ENCODE data around the gene PISD.
"Not testable (repeated sequence)": the region's sequence is repeated elsewhere in the genome, so short reads cannot be mapped to it uniquely, and the experiment has no call there.

Gene PISD

DNA sequence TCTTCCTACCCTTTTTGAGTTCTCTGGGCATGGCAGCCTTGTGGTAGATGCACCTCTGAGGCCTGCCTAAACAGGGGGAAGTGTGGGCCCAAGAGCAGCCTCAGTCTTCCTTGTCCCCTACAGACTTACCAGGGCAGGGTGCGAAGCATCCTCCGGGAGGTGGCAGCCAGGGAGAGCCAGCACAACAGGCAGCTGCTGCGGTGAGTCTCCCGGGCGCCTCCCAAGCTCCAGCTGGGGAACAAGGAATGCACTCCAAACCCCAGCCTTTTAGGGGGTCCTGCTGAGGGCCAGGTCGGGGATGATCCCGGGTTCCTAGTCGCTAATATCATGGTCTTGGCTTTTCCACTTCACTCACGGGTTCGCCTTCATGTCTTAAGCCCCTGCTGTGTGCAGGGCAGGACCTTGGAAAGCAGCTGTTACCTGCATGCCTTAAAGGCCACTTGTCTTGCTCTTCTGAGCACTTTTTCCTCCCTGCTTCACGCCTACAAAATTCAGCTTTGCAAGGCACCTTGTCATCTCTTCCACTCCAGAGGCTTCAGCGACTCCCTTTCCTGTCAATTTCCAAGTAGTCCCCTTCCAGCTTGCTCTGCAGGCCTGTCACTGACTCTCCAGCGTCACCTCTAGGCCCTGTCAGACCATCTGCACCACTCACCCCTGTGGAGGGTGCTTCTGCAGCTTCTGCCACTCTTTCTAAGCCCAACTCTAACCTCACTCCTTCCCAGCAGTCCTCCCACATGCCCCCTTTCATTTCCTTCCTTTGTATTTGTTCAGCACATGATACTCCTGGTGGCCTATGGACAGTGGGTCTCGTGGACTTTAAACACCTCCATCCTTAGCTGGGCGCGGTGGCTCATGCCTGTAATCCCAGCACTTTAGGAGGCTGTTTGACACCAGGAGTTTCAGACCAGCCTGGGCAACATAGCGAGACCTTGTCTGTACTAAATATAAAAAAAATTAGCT lies 57.0 kb downstream of the PISD start:
- no peak for DNase-seq

DNA sequence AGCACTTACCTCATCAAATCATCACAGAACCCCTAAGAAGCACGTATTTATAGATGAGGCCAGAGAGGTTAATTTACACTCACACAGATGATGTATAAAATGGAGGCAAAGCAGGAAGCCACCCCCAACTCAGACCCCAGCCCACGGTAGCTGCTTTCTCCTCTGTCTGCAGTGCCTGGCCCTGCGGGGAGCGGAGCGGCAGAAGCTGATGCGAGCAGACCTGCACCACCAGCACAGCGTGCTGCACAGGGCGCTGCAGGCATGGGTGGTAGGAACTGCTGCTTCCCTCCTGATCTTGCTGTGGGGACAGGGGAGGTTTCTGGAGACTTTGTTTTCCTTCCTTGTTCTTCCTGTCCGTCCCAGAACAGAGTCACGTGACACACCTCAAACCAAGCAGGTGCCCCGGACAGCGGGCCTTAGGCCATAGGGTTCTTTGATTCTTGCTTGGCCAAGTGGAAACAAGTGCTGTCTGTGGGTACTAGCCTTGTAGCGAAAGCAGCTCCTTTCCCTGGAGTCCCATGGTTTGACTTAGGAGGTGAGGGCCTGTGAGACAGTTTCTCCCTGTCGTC lies 57.8 kb downstream of the PISD start:
- DNase-seq, result no peak

DNA sequence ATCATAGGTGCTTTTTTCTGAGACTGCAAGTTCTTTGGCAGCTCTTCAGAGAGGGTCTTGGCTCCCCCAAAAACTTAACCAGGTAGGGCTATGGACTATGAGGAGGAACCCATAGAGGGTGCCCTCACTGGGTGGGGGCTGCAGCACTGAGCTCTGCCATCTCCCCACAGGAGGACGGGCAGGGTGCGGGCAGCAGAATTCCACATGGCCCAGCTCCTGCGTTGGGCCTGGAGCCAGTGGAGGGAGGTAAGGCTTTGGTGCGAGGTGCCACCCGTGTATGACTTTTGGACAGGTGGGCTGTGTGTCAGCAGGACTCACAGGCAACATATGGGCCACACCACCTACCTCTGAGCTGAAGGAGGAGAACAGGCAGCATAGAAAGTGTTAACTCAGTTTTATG lies 58.4 kb downstream of the PISD start:
- no peak for DNase-seq

DNA sequence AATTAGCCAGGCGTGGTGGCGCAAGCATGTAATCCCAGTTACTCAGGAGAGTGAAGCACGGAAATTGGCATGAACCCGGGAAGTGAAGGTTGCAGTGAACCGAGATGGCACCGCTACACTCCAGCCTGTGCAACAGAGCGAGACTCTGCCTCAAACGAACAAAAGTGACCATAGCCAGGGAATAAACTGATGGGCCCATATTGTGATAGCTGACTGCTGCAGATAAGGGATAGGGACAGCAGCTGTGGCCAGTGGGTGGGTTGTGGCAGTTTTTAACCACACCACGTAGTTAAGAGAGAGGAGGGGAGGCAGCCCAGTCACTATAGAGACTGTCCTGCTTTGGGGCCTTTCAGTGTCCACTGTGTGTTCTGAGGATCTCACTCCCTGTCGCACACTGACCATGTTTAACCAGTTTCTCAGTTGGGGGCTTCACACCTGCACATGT lies 58.9 kb downstream of the PISD start:
- DNase-seq, result no peak

DNA sequence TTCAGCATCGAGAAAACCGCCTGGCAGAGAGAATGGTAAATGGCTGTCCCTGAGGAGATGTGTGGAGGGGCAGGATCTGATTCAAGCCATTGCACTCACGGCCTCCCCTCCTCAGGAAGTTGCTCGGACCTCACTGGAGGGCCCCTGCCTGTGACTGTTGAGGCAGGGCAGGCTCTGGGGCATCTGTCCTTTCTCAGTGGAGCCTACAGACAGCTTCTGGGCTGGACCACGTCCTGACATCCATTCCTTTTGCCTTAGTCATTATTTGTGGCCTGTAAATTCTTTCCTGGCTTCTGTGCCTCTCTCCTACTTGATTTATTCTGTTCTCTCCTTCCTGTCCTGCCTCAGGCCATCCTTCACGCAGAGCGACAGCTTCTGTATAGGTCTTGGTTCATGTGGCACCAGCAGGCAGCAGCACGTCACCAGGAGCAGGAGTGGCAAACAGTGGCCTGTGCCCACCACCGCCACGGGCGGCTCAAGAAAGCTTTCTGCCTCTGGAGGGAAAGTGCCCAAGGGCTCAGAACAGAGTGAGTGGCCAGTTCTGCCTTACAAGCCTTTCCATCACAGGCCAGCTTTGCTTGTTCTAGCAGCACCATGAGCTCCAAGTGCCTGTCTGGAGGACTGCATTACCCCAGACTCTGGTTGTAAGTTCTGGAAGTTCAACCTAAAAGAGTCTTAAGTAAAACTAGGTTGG lies 59.6 kb downstream of the PISD start:
- DNase-seq, result no peak

DNA sequence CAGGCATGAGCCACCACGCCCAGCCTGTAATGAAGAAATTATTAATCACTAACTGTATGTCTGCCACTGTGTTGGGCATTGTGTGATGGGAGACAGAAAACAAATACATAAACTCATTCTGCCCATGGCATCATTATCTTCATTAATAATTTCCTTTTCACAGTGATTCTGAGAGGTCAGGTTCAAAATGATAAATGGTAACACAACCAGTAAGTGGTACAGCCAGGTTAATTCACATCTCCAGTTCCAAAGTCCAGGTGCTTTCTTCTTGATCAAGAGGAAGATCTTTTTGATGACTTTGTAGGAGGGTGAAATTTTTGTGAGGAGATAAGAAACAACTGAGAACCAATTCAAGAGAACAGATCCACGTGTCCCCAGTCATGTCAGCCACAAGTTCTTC lies 66.7 kb downstream of the PISD start:
- DNase-seq, result no peak

DNA sequence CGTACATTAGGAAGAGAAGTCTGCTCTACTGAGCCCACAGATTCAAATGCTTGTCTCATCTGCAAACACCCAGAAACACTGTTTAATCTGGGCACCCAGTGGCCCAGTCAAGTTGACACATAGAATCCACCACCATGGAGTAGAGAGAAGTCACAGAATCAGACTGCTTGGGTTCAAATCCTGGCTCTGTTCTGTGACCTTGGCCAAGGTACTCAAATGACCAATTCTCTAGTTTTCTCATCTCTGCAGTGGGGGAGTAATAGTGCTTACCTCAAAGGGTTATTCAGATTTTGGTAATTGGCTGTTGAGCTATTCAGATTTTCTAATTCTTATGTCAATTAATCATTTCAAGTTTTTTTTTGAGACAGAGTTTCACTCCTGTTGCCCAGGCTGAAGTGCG lies 71.9 kb downstream of the PISD start:
- not testable (repeated sequence) for DNase-seq

DNA sequence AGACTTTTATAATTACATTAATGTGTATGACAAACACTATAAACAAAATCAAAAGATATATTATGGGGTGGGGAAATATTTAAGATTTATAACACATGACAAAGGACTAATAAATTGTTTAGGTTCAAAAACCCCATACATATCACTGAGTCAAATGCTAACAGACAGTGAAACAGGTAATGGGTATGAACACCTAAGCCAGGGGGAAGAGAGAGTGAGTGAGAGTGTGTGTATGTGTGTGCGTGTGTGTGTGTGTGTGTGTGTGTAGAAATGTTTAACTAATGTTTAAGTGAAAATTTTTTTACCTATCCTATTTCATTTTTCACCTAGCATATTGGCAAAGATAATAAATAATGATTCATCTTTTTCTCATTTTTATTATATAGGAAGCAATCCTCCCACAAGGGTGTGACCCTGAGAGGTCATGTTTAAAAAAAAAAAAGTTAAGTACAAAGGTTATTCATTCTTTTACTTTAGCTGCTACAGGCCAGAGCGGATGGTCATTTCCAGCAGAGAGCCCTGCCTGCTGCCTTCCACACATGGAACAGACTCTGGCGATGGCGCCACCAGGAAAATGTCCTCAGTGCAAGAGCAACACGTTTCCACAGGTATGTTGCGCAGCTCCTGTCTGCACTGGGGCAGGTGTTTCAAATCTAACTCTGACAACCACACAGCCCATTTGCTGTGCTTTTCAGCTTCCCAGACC lies 72.9 kb downstream of the PISD start:
- no peak for DNase-seq

DNA sequence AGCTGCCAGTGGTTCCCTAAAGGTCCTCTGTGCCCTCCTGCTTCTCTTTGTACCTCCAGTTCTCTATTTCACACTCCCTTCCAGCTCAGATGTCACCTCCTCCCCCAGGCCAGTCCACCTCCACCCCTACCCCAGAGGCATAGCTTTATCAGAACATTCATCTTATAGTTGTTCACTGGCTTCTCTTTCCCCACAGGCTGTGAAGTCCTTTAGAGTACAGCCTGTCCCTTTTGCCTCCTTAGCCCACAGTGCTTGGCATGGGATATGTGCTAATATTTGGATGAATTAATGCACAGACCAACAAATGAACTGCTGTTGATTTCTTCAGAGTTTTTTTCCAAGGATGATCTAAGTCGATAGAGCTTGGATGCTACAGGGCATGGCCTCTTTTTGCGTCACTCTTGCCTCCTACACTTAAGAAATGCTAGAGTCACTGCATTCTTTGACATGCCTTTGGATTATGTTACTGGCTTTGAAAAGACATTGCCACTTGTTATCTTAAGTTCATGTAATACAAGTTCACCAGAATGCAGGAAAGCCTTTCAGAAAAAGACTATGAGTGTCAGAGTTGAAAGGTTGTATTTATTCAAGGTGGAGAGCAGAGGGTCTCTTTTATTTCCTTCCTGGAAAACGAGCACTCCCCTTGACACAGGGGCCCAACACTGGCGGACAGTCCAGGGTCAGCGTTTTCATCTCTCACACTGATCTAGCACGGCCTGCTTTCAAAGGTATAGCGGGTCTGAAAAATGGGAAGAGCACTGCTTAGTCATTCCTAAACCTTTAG lies 75.7 kb downstream of the PISD start:
- DNase-seq, result no peak

DNA sequence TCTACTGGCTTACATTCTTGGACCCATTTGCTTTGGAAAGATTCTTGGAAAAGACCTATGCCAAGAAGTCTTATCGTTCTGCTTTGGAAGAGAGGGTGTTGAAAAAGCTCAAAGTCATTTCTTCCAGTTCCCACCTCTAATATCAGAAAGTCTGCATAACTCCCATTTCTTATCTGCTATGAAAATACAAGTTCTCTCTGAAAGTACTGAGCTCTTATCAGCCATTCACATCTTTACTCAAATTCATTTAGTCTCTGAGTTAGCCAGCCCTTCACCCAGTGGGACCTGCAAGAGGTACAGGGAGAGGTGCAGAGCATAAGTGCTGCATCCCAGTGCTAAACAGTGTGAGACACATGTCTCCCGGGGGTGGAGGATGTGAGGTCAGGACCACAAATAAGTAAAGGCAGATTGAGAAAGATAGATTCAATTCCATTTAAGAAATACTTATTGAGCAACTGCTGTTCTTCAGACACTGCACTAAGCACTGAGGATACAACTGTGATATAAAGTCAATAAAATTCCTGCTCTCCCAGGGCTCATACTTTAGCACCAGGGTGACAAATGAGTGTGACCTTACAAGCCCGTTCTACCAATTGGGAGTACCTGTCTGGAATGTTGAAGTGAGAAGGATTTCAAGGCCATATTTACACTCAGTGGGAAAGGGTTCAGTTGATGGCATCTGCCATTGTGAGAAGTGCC lies 76.7 kb downstream of the PISD start:
- DNase-seq, result no peak

DNA sequence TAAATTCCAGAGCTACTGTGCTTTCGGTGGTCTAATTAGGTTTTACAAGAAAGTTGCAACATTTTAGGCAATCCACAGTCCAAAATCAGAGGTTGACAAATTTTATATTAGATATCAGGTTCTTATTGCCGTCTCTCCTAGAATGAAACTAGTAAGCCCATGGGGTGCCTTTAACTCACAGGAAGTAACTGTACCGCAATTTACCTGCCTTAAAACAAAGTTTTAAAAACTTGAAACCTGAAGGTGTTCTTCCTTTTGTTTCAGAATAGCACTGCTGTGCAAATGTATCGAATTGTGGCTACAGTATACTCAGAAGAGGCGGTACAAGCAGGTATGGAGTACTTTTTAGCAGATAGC lies 77.2 kb downstream of the PISD start:
- DNase-seq, result no peak

DNA sequence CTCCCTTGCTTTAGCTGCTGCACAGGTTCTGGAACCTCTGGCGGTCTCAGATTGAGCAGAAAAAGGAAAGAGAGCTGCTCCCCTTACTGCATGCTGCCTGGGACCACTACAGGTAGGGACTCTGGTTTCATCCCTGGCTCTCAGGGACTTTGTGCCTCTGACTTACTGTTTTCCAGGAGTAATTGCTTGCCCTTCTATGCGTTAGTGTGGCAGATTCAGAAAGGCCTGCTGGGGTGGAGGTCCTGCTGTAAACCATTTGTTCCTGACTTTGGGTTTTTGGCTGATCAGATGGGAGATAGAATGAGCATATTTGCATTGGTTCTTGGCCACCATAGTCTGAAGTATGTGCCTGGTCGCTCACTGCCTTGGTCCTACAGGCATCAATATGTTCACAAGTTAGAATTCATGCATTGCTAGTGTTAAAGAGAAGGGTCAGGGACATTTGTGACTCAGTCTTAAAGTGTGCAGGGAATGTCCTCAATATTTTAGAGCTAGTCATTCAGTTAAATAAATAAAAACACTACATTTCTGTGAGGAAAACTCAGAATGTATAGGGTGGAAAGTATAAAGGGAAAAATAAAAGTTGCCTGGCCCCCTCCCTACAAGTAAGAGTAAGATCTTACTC lies 78.0 kb downstream of the PISD start:
- DNase-seq, result no peak

DNA sequence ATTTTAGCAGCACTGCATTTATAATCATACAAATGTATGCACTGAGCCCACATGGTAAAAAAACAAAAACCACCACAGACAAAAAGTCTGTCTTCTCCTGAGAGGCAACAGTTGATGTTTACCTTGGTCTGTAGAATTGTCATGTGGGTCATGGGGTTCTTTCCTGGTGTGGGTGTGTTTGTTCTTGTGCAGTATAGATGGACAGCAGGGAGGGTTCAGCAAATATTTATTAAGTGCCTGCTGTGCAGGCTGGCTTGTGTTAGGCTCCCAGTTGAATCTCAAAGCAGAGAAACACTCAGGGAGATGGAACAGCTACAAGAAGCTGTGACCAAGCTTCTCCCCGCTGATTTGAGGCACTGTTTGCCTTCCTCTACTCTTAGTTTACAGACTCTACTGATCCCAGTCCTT lies 82.2 kb downstream of the PISD start:
- no peak for DNase-seq

DNA sequence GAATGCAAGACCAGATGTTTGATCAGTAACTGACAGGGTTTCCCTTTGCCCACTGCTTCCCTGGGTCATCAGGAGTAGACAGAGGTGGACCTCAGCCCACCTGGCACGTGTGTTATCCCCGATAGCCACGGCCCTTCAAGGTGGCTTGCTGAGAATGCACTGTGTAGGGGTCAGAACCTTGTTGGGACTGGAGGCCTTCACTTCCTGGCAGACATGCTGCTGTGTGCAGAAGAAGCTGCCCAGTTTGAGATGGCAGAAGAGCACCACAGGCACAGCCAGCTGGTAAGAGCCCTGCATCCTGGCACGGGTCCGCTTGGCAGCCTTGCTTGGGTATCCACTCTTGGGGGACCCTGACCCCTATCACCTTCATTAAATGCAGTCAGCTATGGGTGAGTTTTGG lies 83.8 kb downstream of the PISD start:
- DNase-seq, result no peak

DNA sequence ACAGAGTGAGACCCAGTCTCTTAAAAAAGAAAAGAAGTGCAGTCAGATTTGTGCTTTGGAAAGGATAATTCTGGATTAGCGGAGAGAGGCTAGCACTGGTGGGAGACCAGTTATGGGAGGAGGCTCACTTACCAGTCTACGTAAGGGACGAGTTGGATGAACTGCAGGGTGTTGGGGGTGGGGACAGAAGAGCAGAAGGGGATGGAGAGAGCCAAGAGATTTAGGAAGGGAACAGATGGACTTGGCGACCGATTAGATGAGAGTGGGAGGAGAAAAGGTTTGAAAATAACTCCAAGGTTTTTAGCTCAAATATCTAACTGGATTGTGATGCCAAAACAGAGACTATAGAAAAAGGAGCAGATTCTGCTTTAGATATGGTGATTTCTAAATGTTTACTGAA lies 84.3 kb downstream of the PISD start:
- DNase-seq, result no peak

DNA sequence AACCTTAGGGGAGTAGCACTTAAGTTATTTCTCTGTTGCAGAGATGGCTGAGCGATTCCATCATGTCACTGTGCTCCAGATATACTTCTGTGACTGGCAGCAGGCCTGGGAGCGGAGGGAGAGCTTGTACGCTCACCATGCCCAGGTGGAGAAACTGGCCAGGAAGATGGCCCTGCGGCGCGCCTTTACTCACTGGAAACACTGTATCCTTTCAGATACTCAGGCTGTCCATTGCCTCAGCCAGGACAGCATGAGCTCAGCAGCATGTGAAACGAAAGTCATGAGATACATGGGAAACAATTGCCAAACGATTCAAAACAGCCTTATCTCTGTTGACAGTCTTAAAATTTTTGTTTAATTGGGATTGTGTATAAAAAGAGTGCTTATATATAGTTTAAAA lies 86.8 kb downstream of the PISD start:
- no peak for DNase-seq

DNA sequence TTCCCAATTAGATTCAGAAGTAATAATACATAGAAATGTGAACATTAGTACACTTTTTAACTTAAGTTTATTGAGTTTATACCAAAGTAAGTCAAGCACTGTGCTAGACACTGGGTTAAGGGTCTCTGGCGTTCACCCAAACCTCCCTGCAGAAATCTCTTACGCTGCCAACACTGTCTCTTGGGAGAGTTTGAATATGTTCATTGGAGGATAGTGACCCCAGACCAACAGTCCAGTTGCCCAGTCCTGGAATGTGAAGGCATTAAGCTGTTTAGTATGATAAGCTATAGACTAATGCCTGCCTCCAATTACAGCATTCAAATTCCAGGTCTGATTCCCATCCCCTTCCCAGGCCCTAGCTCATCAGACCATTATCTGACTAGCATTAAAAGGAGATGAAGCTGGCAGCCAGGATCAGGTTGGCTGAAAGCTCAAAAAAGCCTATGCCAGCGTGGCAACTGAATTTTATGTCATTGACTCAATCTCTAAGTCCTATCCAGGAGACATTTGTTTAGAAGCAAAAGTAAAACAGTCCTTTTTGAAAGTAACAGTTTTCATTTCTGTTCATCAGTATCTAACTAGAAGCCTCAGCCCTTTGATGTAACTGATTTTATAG lies 87.9 kb downstream of the PISD start:
- no peak for DNase-seq

DNA sequence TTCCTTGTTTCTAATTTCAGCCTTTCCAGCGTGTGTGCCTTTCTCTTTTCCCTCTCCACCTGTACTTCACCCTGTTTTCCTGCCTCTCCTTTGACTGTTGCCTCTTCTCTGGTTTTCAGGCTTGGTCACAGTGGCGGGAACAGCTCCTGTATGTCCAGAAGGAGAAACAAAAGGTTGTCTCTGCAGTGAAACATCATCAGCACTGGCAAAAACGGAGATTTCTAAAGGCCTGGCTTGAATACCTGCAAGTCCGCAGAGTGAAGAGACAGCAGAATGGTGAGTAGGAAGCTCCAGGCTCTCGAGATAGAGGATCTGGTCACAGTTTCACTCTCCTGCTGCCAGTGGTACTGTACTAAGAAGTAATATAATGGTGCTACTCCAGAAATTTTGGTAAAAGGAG lies 89.1 kb downstream of the PISD start:
- DNase-seq, result no peak

DNA sequence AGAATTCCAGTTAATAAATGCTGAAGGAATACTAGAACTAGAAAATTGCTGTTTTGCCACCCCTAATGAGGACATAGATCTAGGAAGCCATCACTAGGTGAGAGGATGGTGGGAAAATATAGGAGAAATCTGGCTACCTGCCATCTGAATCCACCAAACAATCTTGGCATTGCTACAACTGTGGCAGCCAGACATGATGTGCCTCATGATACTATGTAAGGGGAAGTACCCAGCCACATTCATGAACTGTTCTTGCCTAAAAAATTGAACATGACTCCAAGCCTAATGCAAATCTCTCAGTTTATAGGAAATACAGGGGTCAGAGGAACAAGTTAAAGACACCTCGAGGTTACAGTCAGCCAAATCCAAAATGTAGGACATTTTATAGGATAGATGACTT lies 92.9 kb downstream of the PISD start:
- DNase-seq, result no peak
